Gastroesophageal sphincter (tissue), 3 donors: ENCODE data around the gene CCNY.

ENCODE experiments used
- POLR2A ChIP-seq, 2 donors: fragments of 450-650 bp; IDR thresholded peaks; one replicate each; pipeline ENCODE4 v1.6.1; 2017; ENCODE audit warnings: antibody characterized with exemption in 2 of 2, mild to moderate bottlenecking in 2 of 2, moderate library complexity in 1 of 2
- TF ChIP-seq, protein P1 (sequence below), 4 experiments: fragments of 200-600 bp in 2 of 4; fragments of 450-650 bp in 2 of 4; sonication (generic) in 1 of 4; IDR thresholded peaks; one replicate each; pipeline ENCODE4 v1.5.1; 2017 to 2019; ENCODE audit warnings: antibody characterized with exemption in 4 of 4, mild to moderate bottlenecking in 2 of 4, moderate library complexity in 2 of 4

DNA sequence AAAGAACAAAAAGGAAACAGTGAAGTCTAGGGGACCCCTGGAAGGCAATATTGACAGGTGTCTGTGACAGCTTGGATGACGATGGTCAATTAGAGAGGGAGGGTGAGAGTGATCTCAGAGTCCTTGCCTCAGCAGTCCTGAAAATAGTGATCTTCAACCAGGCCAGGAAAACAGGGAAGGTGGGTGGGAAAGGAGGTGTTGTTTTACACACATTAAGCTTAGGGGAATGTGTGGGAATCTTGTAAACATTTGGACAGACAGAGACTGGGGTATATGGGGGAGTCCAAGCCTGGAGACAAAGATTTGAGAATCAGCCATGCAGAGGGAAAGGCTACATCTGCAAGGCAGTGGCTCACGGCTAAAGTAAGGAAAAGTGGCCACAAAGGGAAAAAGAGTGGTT, 27.5 kb upstream of the CCNY start:
- TF ChIP-seq, protein P1, sequence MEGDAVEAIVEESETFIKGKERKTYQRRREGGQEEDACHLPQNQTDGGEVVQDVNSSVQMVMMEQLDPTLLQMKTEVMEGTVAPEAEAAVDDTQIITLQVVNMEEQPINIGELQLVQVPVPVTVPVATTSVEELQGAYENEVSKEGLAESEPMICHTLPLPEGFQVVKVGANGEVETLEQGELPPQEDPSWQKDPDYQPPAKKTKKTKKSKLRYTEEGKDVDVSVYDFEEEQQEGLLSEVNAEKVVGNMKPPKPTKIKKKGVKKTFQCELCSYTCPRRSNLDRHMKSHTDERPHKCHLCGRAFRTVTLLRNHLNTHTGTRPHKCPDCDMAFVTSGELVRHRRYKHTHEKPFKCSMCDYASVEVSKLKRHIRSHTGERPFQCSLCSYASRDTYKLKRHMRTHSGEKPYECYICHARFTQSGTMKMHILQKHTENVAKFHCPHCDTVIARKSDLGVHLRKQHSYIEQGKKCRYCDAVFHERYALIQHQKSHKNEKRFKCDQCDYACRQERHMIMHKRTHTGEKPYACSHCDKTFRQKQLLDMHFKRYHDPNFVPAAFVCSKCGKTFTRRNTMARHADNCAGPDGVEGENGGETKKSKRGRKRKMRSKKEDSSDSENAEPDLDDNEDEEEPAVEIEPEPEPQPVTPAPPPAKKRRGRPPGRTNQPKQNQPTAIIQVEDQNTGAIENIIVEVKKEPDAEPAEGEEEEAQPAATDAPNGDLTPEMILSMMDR (IDR thresholded peaks at IDR 0.05) = no peak
- TF ChIP-seq POLR2A (IDR thresholded peaks at IDR 0.05) = no peak
